Karpas-422 (cell line): ENCODE results near the gene SLC5A10. TPM values are rescaled to one million over a fixed set of nuclear protein-coding genes. Genes with fewer than 3 reads are reported as not detected.

Experiments used
- DNase-seq: peaks from one replicate; pipeline ENCODE4 v3.0.0-alpha.2; 2015
- H2AFZ ChIP-seq: fragments of 200-600 bp; sonication (generic); 2 replicates; pipeline ENCODE4 v1.6.1; 2014; ENCODE audit warnings: antibody characterized with exemption, low read length, mixed read lengths
- H3K27ac ChIP-seq: fragments of 200-600 bp; sonication (generic); 2 replicates; pipeline ENCODE4 v1.5.1; 2014; ENCODE audit warnings: mild to moderate bottlenecking, low read length, moderate library complexity
- H3K27me3 ChIP-seq: fragments of 200-600 bp; sonication (generic); 2 replicates; pipeline ENCODE4 v1.6.1; 2014; ENCODE audit warnings: low read length, mixed read lengths
- H3K36me3 ChIP-seq: fragments of 200-600 bp; sonication (generic); 2 replicates; pipeline ENCODE4 v1.6.1; 2014; ENCODE audit warnings: low read length, mixed read lengths; ENCODE audit not compliant: insufficient read depth
- H3K4me1 ChIP-seq: fragments of 200-600 bp; sonication (generic); 2 replicates; pipeline ENCODE4 v1.6.1; 2014; ENCODE audit warnings: mild to moderate bottlenecking, low read length, mixed read lengths
- H3K4me2 ChIP-seq: fragments of 200-600 bp; sonication (generic); 2 replicates; pipeline ENCODE4 v1.6.1; 2014; ENCODE audit warnings: low read length, low read depth, mild to moderate bottlenecking; ENCODE audit not compliant: poor library complexity, severe bottlenecking
- H3K4me3 ChIP-seq: fragments of 200-600 bp; sonication (generic); 2 replicates; pipeline ENCODE4 v1.5.1; 2014; ENCODE audit warnings: mild to moderate bottlenecking, antibody characterized with exemption, low read length, mixed read lengths
- H3K79me2 ChIP-seq: fragments of 200-600 bp; sonication (generic); 2 replicates; pipeline ENCODE4 v1.6.1; 2014; ENCODE audit warnings: mild to moderate bottlenecking, low read length, mixed read lengths
- H3K9ac ChIP-seq: fragments of 200-600 bp; sonication (generic); 2 replicates; pipeline ENCODE4 v1.6.0; 2014; ENCODE audit warnings: low read length
- H3K9me2 ChIP-seq: fragments of 200-600 bp; sonication (generic), shearing (Covaris generic); replicated peaks from 2 replicates; pipeline ENCODE4 v1.6.0; 2014; ENCODE audit warnings: mild to moderate bottlenecking, low read length, moderate library complexity; ENCODE audit not compliant: insufficient read depth
- H3K9me3 ChIP-seq: fragments of 300-700, 200-600 bp; sonication (generic); 2 replicates; pipeline ENCODE4 v1.6.1; 2014; ENCODE audit warnings: low read length, mixed read lengths
- H4K20me1 ChIP-seq: fragments of 200-600 bp; sonication (generic); 2 replicates; pipeline ENCODE4 v1.6.1; 2014; ENCODE audit warnings: mild to moderate bottlenecking, antibody characterized with exemption, low read length, low read depth; ENCODE audit not compliant: insufficient read depth
- total RNA-seq: library from RNA; depleted of rRNA; stranded (reverse); fragments of >200 nt; shearing (Covaris generic); gene quantifications from 2 replicates; pipeline ENCODE4 v1.2.3, GENCODE V29; 2014; ENCODE audit warnings: low replicate concordance

The SLC5A10 gene
- total RNA-seq, 1 experiment from 2014 or later: not detected

- no peaks in the 10 kb centered on the region for H3K4me1 ChIP-seq
- H3K27ac ChIP-seq: no peak overlapping the region
- DNase-seq: peak; percentile 64
- H2AFZ ChIP-seq: no peak overlapping the region
- H3K27me3 ChIP-seq: no peaks in the 10 kb centered on the region
- H3K9me2 ChIP-seq: no peaks in the 10 kb centered on the region
- H3K4me3 ChIP-seq: no peak overlapping the region
- no peaks in the 10 kb centered on the region for H3K79me2 ChIP-seq
- no peak overlapping the region for H3K9ac ChIP-seq
- H3K9me3 ChIP-seq: no peaks in the 10 kb centered on the region
- H3K36me3 ChIP-seq: peaks cover 23% of the 10 kb centered on the region
- no peak overlapping the region for H3K4me2 ChIP-seq
- 0 out of 2 replicates have a peak, but pooled peaks cover 3% of the 10 kb centered on the region for H4K20me1 ChIP-seq
These were observed 18.6 kb upstream of the SLC5A10 start for GRCh38 chr17:18933102-18934058.

GRCh38 chr17:18937981-18938691, 13.8 kb upstream of the SLC5A10 start:
- H3K4me2 ChIP-seq: no peak overlapping the region
- no peak overlapping the region for H3K4me3 ChIP-seq
- peak; percentile 36 for DNase-seq
- no peaks in the 10 kb centered on the region for H3K27me3 ChIP-seq
- H2AFZ ChIP-seq: no peak overlapping the region
- no peak overlapping the region for H3K27ac ChIP-seq
- H3K9ac ChIP-seq: no peak overlapping the region
- H4K20me1 ChIP-seq: 0 out of 2 replicates have a peak, but pooled peaks cover under 1% of the 10 kb centered on the region
- no peaks in the 10 kb centered on the region for H3K9me3 ChIP-seq
- no peaks in the 10 kb centered on the region for H3K79me2 ChIP-seq
- H3K36me3 ChIP-seq: no peaks in the 10 kb centered on the region
- H3K4me1 ChIP-seq: no peaks in the 10 kb centered on the region
- no peaks in the 10 kb centered on the region for H3K9me2 ChIP-seq

GRCh38 chr17:18938692-18939023, 13.3 kb upstream of the SLC5A10 start:
- Histone ChIP-seq H3K9me2 (no peaks in the 10 kb centered on the region), H3K27ac (no peak overlapping the region), H3K4me2 (no peak overlapping the region), H3K36me3 (no peaks in the 10 kb centered on the region), H2AFZ (no peak overlapping the region), H3K79me2 (no peaks in the 10 kb centered on the region), H3K4me1 (no peaks in the 10 kb centered on the region), H3K27me3 (no peaks in the 10 kb centered on the region), H3K4me3 (no peak overlapping the region), H3K9ac (no peak overlapping the region), H3K9me3 (no peaks in the 10 kb centered on the region), H4K20me1 (no peaks in the 10 kb centered on the region)
- no peak for DNase-seq

- no peaks in the 10 kb centered on the region for H3K79me2 ChIP-seq
- peaks cover 22% of the 10 kb centered on the region for H3K4me1 ChIP-seq
- peak overlapping the region; percentile 65 for H3K4me2 ChIP-seq
- no peaks in the 10 kb centered on the region for H3K27me3 ChIP-seq
- peak; percentile 79 for DNase-seq
- H4K20me1 ChIP-seq: no peaks in the 10 kb centered on the region
- H2AFZ ChIP-seq: no peak overlapping the region
- H3K4me3 ChIP-seq: peak overlapping the region; percentile 49
- no peak overlapping the region for H3K27ac ChIP-seq
- H3K9ac ChIP-seq: peak overlapping the region; percentile 32; the same call in 1 of the 2 replicates
- H3K9me3 ChIP-seq: no peaks in the 10 kb centered on the region
- no peaks in the 10 kb centered on the region for H3K9me2 ChIP-seq
- H3K36me3 ChIP-seq: no peaks in the 10 kb centered on the region
These were observed 7.3 kb upstream of the SLC5A10 start for GRCh38 chr17:18944646-18945045.

GRCh38 chr17:18946536-18946935, 5.4 kb upstream of the SLC5A10 start:
- no peak overlapping the region for H3K4me3 ChIP-seq
- H2AFZ ChIP-seq: no peak overlapping the region
- no peaks in the 10 kb centered on the region for H3K9me2 ChIP-seq
- no peaks in the 10 kb centered on the region for H3K36me3 ChIP-seq
- H4K20me1 ChIP-seq: no peaks in the 10 kb centered on the region
- peaks cover 22% of the 10 kb centered on the region for H3K4me1 ChIP-seq
- H3K4me2 ChIP-seq: no peak overlapping the region
- H3K27me3 ChIP-seq: no peaks in the 10 kb centered on the region
- no peak overlapping the region for H3K9ac ChIP-seq
- no peak for DNase-seq
- no peaks in the 10 kb centered on the region for H3K79me2 ChIP-seq
- no peaks in the 10 kb centered on the region for H3K9me3 ChIP-seq
- no peak overlapping the region for H3K27ac ChIP-seq

- no peaks in the 10 kb centered on the region for H3K36me3 ChIP-seq
- H3K9me2 ChIP-seq: no peaks in the 10 kb centered on the region
- H3K9ac ChIP-seq: no peak overlapping the region
- no peaks in the 10 kb centered on the region for H3K27me3 ChIP-seq
- no peaks in the 10 kb centered on the region for H3K9me3 ChIP-seq
- no peak overlapping the region for H3K27ac ChIP-seq
- no peak for DNase-seq
- no peaks in the 10 kb centered on the region for H3K79me2 ChIP-seq
- H3K4me2 ChIP-seq: no peak overlapping the region
- no peaks in the 10 kb centered on the region for H4K20me1 ChIP-seq
- H3K4me1 ChIP-seq: peaks cover 22% of the 10 kb centered on the region
- H3K4me3 ChIP-seq: no peak overlapping the region
- H2AFZ ChIP-seq: no peak overlapping the region
These were observed 4.1 kb upstream of the SLC5A10 start for GRCh38 chr17:18947866-18948265.

- DNase-seq: no peak
These were observed 3.4 kb upstream of the SLC5A10 start for GRCh38 chr17:18948476-18949006.

GRCh38 chr17:18949566-18949965, 2.4 kb upstream of the SLC5A10 start:
- Histone ChIP-seq H3K9me3 (no peaks in the 10 kb centered on the region), H3K4me3 (no peak overlapping the region), H3K79me2 (no peaks in the 10 kb centered on the region), H2AFZ (no peak overlapping the region), H4K20me1 (no peaks in the 10 kb centered on the region), H3K36me3 (no peaks in the 10 kb centered on the region), H3K9me2 (no peaks in the 10 kb centered on the region), H3K9ac (no peak overlapping the region), H3K27ac (no peak overlapping the region), H3K27me3 (no peaks in the 10 kb centered on the region), H3K4me2 (no peak overlapping the region), H3K4me1 (peaks cover 14% of the 10 kb centered on the region)
- no peak for DNase-seq

More at GRCh38 chr17:18948476-18949006, 3.4 kb upstream of the SLC5A10 start:
- H3K9me3 ChIP-seq: no peaks in the 10 kb centered on the region
- no peak overlapping the region for H3K4me2 ChIP-seq
- no peak overlapping the region for H3K27ac ChIP-seq
- no peaks in the 10 kb centered on the region for H3K79me2 ChIP-seq
- no peak overlapping the region for H3K4me3 ChIP-seq
- no peaks in the 10 kb centered on the region for H3K27me3 ChIP-seq
- H3K4me1 ChIP-seq: peaks cover 22% of the 10 kb centered on the region
- no peaks in the 10 kb centered on the region for H3K36me3 ChIP-seq
- H2AFZ ChIP-seq: no peak overlapping the region
- no peaks in the 10 kb centered on the region for H4K20me1 ChIP-seq
- no peaks in the 10 kb centered on the region for H3K9me2 ChIP-seq
- H3K9ac ChIP-seq: no peak overlapping the region
